Left colon (tissue), 2 donors: Measurements from ENCODE around the gene L3MBTL3. TPM values are rescaled to one million over a fixed set of nuclear protein-coding genes. Genes with fewer than 3 reads are reported as not detected.

ENCODE experiments used
- ATAC-seq: fragments of 200-7000 bp; cut with Tn5 transposase; one replicate; pipeline ENCODE4 v1.9.1; 2020; ENCODE audit warnings: mild to moderate bottlenecking, moderate library complexity
- DNase-seq, 2 donors: peaks; one replicate each; pipeline ENCODE4 v3.0.0-alpha.2; 2020
- intact Hi-C, 2 donors: fragments of 100-400 bp; cut with DNase I in 1 of 2; cut with micrococcal nuclease in 1 of 2; formaldehyde crosslinking; loops; one replicate each; pipeline versions ENCODE4 v1.11.2 to v1.14.0; 2022; cut with DNase I, micrococcal nuclease
- long read RNA-seq: library from polyadenylated mRNA; unstranded; transcript quantifications from one replicate; pipeline ENCODE4 v2.0.0, GENCODE V29; 2021
- total RNA-seq, 2 donors: library from RNA; stranded (reverse); fragmentation: NEBNext Ultra II Directional; extraction: Animal tissue kit (Norgen Biotek cat#: 25700); gene quantifications; one replicate each; pipeline ENCODE4 v1.2.1, GENCODE V29; 2021
- donor health status: DM: no; HTN: no; CAD: no.
- donor health status: DM: yes; HTN: yes; CAD: no.

Gene L3MBTL3
- 10 to 100 TPM in 1 of 2 donors, 1 to 10 TPM in 1; 8.4 to 14.9 TPM for total RNA-seq
- long read RNA-seq, partial matches to known transcripts, result 1 of 3 reads
- long read RNA-seq, other reads (novel, unspliced or antisense), result 2 of 3 reads

DNA sequence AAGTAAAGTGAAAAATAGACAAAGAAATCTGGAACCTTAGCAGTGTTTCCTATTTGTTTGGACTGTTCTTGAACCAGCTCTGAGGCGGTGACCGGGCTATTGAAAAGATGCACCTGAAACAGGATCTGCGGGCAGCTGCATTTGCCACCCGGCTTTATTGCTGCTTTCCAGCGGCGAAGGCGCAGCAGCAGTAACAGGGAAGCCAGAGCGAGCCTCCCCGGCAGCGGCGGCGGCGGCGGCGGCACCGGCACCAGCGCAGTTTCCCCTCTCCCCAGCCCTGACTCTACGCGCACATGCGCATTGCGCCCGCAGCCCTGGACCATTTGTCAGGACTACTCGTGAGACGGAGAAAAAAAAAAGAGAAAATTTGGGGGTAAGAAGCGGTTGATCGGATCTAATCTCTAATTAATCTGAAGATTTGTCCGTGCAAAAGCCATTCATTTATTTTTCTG lies at the start of gene L3MBTL3:
Gene L3MBTL3, plus strand, starts transcription at position 290 of the 452 bp plus-strand sequence. CDS start 24,119 bp downstream, outside the sequence.
- intact Hi-C loops, result no loop called here
- peak; percentile 86 for ATAC-seq
- DNase-seq, result peak; percentile 88 to 94

DNA sequence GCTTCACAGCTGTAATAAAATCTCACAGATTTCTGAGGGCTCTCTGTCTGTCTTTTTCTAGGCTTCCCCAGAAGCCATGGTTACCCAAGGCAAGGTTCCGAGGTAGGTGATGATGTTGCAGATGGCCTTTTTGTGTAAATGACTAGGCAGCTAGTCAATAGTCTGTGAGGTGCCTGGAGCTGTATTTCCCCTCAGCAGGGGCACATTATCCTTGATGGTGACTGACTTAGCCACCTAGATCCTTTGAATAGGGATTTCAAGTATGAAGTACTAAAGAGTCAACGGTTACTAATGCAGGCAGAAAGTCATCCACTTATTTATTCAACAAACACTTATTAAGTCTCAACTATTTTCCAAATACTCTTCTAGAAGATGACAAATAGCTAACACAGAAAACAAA lies 49.3 kb upstream of the L3MBTL3 start:
- no peak for DNase-seq
- ATAC-seq, result no peak
- intact Hi-C loops, result no loop called here

DNA sequence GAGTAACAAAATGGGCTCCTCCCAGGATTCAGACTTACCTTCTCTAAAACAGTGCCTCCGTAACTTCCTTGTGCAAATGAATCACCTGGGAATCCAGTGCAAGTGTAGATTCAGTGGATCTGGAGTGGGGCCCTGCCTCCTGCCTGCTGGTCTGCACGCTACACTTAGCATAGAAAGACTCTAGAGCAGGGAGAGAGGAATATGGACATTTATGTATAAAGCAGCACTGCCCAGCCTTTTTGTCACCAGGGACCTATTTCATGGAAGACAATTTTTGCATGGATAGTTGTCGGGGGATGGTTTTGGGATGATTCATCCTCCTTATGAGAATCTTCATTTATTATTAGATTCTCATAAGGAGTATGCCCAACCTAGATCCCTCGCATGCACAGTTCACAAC lies 42.3 kb upstream of the L3MBTL3 start:
- ATAC-seq (no peak), DNase-seq (no peak)
- intact Hi-C loops, result no loop called here

DNA sequence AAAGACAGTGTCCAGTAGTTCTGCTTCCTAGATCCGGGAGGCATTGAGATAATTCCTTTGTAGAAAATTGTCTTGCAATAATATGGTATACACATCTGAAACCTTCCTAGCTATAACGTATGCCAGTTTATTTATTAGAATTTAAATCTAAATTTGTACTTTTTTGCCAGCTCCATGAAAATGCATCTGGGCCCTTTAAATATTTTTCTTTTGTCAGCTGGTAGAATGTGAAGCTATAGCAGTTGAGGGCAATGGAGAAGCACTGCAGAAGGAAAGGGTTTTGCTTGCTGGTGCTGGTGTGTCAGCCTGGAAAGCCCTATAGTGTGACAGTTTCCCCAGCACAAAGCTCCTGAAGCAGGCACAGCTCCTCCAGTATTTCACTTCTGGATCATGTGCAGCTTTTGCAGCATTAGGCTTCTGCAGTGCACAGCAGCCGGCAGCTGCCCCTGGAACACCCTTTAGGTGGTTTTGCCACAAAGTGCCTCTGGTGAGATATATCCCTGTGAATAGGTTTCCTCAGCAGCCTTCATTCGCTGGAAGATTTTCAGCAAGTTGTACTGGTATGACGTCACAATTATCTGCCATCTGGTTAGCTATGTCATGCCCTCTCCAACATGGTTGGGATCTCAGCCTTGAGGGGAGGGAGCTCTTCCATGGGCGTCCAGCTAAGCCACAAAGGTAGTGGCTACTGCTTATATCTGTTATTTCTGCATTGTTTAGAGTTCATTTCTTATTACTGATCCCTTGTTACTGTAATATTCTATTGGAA lies 40.0 kb upstream of the L3MBTL3 start:
- no peak for DNase-seq
- intact Hi-C loops, result no loop called here
- ATAC-seq, result no peak

DNA sequence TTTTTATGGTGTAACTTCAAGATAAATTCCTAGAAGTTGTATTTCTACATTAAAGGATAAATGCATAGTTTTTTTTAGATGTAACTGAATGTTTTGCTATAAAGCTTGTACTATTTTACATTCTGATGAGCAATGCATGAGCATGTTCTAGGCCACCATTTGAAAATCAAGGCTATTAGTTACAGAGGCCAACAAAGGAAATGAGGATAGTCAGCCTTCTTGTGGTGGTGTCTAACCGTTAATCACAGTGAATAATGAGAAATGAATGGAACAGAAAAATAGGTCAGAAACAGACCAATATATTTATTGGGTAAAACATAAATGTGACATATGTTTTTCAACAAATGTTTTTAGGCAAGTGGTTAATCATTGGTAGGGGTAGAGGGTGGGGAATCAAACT lies 37.6 kb upstream of the L3MBTL3 start:
- intact Hi-C loops, result no loop called here
- ATAC-seq (no peak), DNase-seq (no peak)

DNA sequence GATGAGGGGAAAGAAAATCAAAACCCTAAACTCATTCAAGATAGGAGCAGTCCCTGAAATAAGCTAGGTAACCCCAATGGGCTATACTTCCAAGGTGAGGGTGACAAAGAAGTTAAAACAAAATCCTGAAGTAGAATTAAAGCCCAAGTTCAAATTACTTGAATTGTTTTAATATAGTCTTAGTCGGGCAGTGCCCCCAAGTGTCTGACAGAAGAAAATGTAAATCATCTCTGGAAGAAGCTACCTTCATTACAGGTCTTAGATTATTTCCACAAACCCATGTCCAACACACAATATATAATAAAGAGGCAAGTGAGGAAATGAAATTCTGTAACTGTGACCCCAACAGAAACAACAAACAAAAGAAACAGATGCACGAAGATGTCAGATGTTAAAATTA lies 36.8 kb upstream of the L3MBTL3 start:
- no peak for DNase-seq
- ATAC-seq, result no peak
- intact Hi-C loops, result no loop called here

DNA sequence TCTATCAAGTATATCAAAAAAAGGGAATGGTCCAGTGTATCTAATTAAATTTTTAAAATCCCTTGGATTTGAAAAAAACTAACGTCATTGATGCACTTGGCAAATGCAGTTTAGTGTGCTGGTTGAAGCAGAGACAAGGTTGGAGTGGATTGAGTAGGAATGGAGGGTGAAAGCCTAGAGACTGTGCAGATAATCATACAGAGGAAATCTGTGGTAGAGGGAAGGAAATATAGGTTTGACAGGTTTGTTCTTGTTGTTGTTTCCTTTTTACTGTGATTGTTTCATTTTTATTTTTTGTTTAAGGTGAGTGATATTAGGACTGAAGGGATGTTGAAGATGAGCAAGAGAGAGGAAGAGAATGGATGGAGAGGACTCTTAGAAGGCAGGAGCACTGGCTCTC lies 29.0 kb upstream of the L3MBTL3 start:
- no peak for ATAC-seq
- DNase-seq, result no peak
- intact Hi-C loops, result no loop called here

DNA sequence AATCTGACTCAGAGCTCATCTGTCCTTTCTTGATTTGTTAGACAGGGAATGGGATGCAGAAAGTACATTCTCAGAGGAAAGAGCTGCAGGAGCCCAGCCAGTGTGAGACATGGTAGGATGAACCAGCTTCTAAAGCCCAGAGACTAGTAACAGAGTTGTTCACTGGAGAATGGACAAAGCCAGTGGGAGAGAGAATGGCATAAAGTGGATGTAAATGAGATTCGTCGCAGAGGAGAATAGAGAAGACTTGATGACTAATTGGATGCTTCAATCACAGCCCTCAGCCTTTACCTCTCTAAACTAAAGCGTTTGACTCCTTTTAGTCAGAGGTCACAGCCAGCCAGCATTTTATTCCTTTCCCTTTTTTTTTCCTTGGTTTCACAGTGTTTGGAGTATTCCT lies 25.5 kb upstream of the L3MBTL3 start:
- ATAC-seq (no peak), DNase-seq (no peak)
- intact Hi-C loops, result no loop called here

DNA sequence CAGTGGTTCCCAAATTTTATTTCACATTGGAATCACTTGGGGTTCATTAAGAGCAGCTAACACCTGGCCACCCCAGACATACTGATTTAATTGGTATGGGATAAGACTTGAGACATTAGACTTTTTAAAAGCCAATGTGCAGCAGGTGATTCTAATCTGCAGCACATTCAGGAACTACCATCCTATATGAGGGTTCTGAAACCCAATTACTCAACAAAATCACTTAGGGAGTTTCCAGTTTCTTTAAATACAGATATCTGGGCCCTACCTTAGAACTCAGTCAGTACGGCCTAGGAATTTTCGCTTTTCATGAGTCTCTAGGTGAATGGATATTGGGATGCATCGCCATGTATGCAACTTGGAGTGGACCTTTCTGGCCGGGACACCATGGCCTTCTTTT lies 24.0 kb upstream of the L3MBTL3 start:
- ATAC-seq (no peak), DNase-seq (no peak)
- intact Hi-C loops, result no loop called here

DNA sequence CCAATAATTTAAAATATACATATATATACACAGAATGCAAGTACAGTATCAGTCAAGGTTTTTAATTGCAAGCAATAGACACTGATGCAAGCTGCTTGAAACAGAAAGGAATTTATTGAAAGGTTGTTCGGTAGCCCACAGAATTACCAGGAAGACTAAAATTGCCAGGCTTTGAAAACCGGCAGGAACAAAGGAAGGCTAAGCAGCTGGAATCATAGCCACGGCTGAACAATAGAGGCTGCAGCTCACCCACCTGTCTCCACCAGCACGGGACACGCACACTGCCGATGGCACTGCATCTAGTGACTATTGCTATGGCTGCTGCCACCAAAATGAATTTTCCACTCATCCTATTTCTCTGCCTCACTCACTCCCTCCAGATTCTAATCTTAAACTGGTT lies 22.0 kb upstream of the L3MBTL3 start:
- ATAC-seq (no peak), DNase-seq (no peak)
- intact Hi-C loops, result no loop called here

DNA sequence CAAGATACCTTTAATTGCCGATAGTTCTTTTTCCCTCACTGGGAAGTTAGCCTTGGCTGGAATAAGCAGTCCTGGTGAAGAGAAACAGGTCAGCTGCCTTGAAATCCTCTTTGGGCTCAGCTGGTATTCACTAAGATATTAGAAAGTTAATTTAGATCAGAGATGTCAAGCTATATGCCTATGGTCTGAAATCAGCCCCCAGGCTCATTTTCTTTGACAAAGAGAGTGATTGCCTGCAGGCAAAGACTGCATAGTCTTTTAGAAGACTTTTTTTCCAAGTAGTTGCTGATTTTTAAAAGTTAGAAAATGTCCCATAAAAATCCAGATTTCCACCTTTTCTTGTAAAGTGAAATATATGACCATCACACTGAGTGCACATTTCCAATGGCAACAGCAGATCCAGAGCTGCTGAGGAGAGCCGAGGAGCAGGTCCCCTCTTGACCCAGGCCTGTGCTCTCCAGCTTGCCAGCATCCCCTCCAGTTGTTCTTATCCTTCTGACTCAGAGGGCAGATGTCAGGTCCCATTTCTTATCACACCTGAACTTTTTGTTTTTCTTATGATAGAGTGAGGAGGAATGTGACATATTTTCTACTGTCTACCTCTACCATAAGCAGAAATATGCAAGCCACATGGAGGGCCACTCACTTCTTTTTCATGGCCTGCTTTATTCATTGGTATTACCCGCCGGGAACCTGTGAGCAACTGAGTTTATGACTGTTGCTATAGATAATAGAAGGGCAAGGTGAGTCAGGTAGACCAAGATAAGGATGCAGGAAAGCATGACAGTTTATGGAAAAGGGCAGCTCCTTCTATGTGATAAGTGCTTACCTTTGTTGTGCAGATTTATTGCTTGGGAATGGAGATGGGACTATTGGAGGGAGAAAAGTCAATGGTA lies 17.6 kb upstream of the L3MBTL3 start:
- no peak for DNase-seq
- intact Hi-C loops, result no loop called here
- no peak for ATAC-seq

DNA sequence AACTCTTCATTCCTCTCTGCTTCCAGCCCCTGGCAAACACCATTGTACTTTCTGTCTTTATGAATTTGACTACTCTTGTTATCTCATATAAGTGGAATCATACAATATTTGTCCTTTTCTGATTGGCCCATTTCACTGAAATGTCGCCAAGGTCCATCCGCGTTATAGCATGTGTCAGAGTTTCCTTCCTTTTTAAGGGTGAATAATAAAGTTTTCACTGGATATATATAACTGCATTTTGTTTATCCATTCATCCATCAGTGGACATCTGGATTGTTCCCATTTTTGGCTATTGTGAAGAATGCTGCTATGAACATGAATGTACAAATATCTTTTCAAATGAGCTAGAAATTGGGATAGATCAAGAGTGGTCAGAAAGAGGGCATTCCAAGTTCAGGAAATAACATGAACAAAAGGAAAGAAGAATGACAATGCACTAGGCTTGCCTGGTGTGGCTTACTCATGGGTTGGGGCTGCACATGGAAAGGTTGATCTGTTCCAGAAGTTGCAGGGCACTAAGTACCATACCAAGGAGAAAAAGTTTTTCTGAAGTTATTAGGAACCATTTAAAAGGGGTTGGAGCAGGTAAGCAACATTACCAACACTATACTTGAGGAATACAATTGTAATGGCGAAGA lies 10.0 kb upstream of the L3MBTL3 start:
- intact Hi-C loops, result no loop called here
- ATAC-seq, result no peak
- DNase-seq, result no peak

DNA sequence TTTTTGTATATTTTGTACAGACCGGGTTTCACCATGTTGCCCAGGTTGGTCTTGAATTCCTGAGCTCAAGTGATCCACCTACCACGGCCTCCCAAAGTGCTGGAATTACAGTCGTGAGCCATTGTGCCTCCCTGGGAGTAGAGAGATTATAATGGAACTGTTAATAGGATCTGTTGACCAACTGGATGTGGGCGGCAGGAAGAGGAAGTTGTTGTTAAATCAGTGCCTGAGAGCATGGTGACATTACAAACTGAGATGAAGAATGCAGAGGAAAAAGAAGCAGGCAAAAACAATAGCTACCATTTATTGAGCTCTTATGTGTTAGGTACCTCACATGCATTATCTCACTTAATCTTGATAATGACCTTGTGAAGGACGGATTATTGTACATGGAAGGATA lies 9.2 kb upstream of the L3MBTL3 start:
- ATAC-seq, result no peak
- intact Hi-C loops, result no loop called here
- no peak for DNase-seq

DNA sequence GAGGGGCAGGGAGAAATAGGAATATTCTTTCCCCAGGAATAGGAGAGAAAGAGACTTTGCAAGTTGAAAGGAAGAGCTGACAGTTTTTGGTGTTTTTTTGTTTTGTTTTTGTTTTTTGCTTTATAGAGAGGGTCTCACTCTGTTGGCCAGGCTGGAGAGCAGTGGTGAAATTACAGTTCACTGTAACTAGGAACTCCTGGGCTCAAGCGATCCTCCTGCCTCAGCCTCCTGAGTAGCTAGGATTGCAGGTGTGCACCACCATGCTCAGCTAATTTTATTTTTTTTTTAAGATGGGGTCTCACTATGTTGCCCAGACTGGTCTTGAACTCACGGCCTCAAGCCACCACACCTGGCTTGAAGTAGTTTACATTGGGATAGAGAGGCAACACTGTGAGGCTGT lies 8.0 kb upstream of the L3MBTL3 start:
- no peak for DNase-seq
- no peak for ATAC-seq
- intact Hi-C loops, result no loop called here

DNA sequence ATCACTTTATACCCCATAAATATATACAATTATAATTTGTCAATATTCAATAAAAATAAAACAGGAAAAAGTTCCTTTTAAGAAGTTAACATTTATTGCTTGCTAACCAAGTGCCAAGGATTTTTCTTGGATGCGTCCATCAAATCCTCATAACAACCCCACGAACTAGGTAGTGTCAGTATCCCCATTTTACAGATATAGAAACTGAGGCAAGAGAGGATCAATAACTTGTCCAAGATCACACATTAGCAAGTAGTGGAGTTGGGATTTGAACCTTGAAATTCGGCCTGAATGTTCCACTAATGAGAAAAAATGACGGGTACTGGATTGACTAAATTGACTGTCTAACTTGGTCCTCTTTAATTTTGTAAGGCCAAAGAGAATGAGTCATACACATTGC lies 5.7 kb upstream of the L3MBTL3 start:
- DNase-seq (no peak), ATAC-seq (no peak)
- intact Hi-C loops, result no loop called here

DNA sequence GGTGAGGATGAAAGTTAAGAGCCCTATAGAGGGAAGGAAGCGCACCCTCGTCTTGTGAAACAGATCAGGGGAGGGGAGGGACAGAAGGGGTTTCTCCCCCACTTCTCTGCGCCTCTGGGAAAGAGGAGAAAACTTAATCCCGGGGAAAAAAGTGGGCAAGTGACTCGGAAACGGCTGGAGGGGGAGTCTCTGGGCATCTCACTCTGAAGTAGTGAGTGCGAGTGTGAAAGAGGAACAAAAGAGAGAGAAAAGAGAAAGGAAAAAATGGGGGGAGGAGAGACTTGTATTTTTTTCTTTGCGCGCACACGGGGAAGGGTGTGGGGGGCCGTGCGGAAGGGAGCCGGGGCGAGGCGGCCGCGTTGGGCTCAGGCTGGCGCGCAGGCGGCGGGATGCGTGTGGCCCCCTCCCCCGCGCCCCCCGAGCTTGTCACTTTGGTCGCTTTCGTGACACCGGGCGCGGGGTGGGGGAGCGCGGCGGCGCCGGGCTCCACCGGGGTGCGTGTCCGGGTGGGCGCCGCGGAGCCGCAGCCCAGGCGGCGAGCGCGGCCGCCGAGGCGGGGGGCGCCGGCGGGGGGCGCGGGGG lies 454 bp downstream of the L3MBTL3 start:
- intact Hi-C loops, result no loop called here
- ATAC-seq, result peak; percentile 14
- peak in 1 of 2 donors; percentile 49 for DNase-seq

DNA sequence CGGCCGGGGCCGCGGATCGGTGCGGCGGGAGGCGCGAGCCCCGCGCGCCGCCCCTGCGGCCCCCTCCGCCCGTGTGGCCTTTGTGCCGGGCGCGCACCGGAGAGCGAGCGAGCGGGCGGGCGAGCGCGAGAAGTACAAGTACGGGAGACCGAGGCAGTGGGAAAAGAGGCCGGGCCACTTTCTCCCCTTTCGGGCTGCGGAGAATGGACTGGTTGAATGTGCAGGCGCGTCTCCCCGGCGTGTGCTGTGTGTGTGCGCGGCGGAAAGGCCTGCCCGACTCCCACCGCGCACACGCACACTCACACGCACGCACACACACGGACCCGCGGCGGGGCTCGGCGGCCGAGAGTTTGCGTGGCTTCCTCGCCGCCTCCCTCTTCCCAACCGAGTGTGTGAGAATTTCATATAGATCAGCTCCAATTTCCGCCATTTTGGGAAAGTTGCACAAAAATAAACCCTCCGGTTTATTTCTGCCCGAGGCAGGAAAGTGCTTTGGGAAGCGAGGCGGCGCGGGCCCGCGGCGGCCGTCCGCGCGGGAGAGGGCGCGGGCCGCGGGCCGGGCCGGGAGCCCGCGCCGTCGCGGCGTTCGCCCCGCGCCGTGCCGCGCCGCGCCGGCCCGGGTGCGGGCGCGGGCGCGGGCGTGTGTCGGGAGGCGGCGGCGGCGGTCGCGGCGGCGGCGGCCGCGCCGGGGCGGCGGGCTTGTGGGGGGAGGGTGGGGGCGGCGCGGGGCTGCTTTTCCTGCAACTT lies 1.1 kb downstream of the L3MBTL3 start:
- intact Hi-C loops, result loop anchor here in 1 of 2 donors (10.0 kb wide), 1 partner anchor 415 kb away; no protein-coding TSS in a partner anchor
- ATAC-seq, result peak; percentile 21
- DNase-seq, result peak; percentile 27 to 48
